Measurements from ENCODE around the gene ULK2.

DNA sequence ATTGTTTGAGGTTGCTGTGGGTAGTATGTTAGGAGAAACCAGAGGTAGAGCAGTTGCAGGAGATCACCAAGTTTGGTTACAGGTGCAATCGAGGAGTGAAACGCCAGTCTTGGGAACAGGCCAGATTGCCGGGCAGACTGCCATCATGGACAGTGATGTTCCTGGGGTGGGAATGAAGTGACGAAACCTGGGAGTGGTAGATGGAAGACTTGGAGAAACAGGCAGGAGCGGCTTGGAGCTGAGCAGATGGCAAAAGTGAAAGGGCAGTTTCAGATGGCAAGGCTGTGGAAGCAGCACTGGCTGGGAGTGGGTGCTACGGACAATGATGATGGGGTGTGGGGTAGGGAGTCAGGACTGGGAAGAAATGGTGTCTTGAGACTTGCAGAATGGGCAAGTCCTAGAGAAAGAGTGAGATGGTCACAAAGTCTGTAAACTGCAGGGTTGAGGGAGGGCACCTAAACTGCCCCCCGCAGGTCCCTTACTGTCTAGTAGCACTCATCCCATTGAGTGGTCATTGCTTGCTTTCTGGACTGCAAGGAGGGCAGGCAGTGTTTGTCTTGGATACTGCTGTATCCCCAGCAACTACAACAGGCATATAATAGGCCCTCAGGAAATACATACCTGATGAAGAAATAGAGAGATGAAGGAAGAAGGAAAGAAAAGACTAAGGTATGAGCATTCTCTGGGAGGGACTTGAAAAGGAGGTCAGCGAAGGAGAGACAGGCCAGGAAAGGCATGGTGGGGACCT lies 29.5 kb upstream of the ULK2 start:
- TF ChIP-seq ZNF274 (IDR thresholded peaks at IDR 0.05; ENCODE audit: low read depth, low read length) (no peak), YY1 (IDR thresholded peaks at IDR 0.05; ENCODE audit: insufficient read depth, insufficient read length) (no peak)
